Sigmoid colon (tissue), 4 donors: Measurements from ENCODE around the gene ENG.

Experiments
- EP300 ChIP-seq, 4 donors: sonication (generic); formaldehyde crosslinking; IDR thresholded peaks; one replicate each; pipeline ENCODE4 v1.6.1; 2017; ENCODE audit warnings: antibody characterized with exemption in 4 of 4
- POLR2AphosphoS5 ChIP-seq, 4 donors: sonication (generic); formaldehyde crosslinking; IDR thresholded peaks; one replicate each; pipeline ENCODE4 v1.6.1; 2017; ENCODE audit warnings: antibody characterized with exemption in 4 of 4
- TF ChIP-seq, protein P1 (sequence below), 4 experiments: fragments of 450-650 bp in 3 of 4; fragments of 200-600 bp in 1 of 4; IDR thresholded peaks; one replicate each; pipeline ENCODE4 v1.5.1; 2016 to 2019; ENCODE audit warnings: antibody characterized with exemption in 4 of 4, mild to moderate bottlenecking in 3 of 4, moderate library complexity in 2 of 4

DNA sequence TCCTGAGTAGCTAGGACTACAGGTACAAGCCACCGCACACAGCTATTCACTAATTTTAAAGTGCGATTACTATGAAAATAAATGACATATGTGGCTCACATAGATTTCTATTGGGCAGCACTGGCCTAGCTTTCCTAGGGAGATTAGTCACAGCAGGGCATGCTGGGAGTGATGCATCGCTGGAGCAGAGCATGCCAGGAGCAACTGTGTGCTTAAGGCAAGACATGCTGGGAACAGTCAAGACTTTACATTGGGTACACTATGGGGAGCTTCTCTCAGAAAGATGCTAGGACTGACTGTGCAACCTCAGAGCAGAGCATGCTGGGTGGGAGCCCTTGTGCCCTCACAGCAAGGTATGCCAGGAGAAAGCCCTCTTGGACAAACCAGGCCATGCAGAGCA lies 35.6 kb upstream of the ENG start:
- TF ChIP-seq, protein P1, sequence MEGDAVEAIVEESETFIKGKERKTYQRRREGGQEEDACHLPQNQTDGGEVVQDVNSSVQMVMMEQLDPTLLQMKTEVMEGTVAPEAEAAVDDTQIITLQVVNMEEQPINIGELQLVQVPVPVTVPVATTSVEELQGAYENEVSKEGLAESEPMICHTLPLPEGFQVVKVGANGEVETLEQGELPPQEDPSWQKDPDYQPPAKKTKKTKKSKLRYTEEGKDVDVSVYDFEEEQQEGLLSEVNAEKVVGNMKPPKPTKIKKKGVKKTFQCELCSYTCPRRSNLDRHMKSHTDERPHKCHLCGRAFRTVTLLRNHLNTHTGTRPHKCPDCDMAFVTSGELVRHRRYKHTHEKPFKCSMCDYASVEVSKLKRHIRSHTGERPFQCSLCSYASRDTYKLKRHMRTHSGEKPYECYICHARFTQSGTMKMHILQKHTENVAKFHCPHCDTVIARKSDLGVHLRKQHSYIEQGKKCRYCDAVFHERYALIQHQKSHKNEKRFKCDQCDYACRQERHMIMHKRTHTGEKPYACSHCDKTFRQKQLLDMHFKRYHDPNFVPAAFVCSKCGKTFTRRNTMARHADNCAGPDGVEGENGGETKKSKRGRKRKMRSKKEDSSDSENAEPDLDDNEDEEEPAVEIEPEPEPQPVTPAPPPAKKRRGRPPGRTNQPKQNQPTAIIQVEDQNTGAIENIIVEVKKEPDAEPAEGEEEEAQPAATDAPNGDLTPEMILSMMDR (IDR thresholded peaks at IDR 0.05): no peak
- TF ChIP-seq POLR2AphosphoS5 (IDR thresholded peaks at IDR 0.05) (no peak), EP300 (IDR thresholded peaks at IDR 0.05) (no peak)
